HL-60 (cell line): ENCODE data around the gene ADAM23.

Experiments used
- DNase-seq, 2 experiments: peaks; one replicate each; pipeline ENCODE4 v3.0.0-alpha.2; 2010 to 2020; ENCODE audit warnings: low read depth in 1 of 2, low spot score in 1 of 2
- H3K27ac ChIP-seq: fragments of 250-450 bp; sonication (Bioruptor Pico); replicated peaks from 2 replicates; pipeline ENCODE4 v1.5.1; 2020; ENCODE audit warnings: mild to moderate bottlenecking, moderate library complexity
- H3K27me3 ChIP-seq: fragments of 250-450 bp; sonication (Bioruptor Pico); 2 replicates; pipeline ENCODE4 v1.5.1; 2021; ENCODE audit warnings: mild to moderate bottlenecking, moderate library complexity; ENCODE audit not compliant: insufficient read depth, poor library complexity, severe bottlenecking
- H3K4me3 ChIP-seq: replicated peaks from 2 replicates; pipeline ENCODE4 v1.5.1; 2011; ENCODE audit warnings: mild to moderate bottlenecking, control low read depth, low read length; ENCODE audit not compliant: insufficient read depth
- CTCF ChIP-seq: IDR thresholded peaks from one replicate; pipeline ENCODE4 v1.5.1; 2011; ENCODE audit warnings: low read length, control low read depth, inconsistent platforms; ENCODE audit not compliant: insufficient read depth
- GABPA ChIP-seq: IDR thresholded peaks from 2 replicates; pipeline ENCODE4 v1.6.1; 2012; ENCODE audit warnings: low read depth
- POLR2AphosphoS5 ChIP-seq: IDR thresholded peaks from 2 replicates; pipeline ENCODE4 v1.6.1; 2012; ENCODE audit warnings: low read depth
- REST ChIP-seq: IDR thresholded peaks from 2 replicates; pipeline ENCODE4 v1.6.1; 2012; ENCODE audit warnings: low read depth; ENCODE audit not compliant: insufficient replicate concordance
- SPI1 ChIP-seq: IDR thresholded peaks from 2 replicates; pipeline ENCODE4 v1.6.1; 2012; ENCODE audit warnings: low read depth, mild to moderate bottlenecking, borderline replicate concordance

The ADAM23 gene

GRCh38 chr2:206410714-206411113 is 32.6 kb upstream of the ADAM23 start:
- no peak for DNase-seq

GRCh38 chr2:206415618-206416243 is 27.6 kb upstream of the ADAM23 start:
- Histone ChIP-seq H3K27ac (no peak overlapping the region), H3K27me3 (no peaks in the 10 kb centered on the region), H3K4me3 (no peak overlapping the region)
- no peak for TF ChIP-seq POLR2AphosphoS5
- TF ChIP-seq SPI1: no peak
- TF ChIP-seq CTCF: no peak
- TF ChIP-seq REST: no peak
- TF ChIP-seq GABPA: no peak
- no peak for DNase-seq

More at GRCh38 chr2:206410714-206411113, 32.6 kb upstream of the ADAM23 start:
- no peak for TF ChIP-seq REST
- no peaks in the 10 kb centered on the region for H3K27me3 ChIP-seq
- H3K4me3 ChIP-seq: no peak overlapping the region
- H3K27ac ChIP-seq: no peak overlapping the region

- no peak for TF ChIP-seq GABPA
- no peak for TF ChIP-seq POLR2AphosphoS5
- TF ChIP-seq REST: no peak
- TF ChIP-seq SPI1: no peak
- TF ChIP-seq CTCF: no peak
- DNase-seq: no peak
Measured at GRCh38 chr2:206418968-206419367, 24.4 kb upstream of the ADAM23 start.

More at GRCh38 chr2:206418968-206419367, 24.4 kb upstream of the ADAM23 start:
- Histone ChIP-seq H3K27me3 (no peaks in the 10 kb centered on the region), H3K4me3 (no peak overlapping the region), H3K27ac (no peak overlapping the region)
